Adrenal gland (tissue), 5 donors: Measurements from ENCODE around the gene TMEM204.

ENCODE experiments used
- CTCF ChIP-seq, 6 experiments: fragments of 450-650 bp in 4 of 6; fragments of 200-600 bp in 2 of 6; sonication (generic) in 1 of 6; IDR thresholded peaks; 1 replicate in 5 of 6; 2 replicates in 1 of 6; pipeline versions ENCODE4 v1.5.1 to v1.8.0; 2016 to 2021; ENCODE audit warnings: antibody characterized with exemption in 6 of 6, mild to moderate bottlenecking in 2 of 6, moderate library complexity in 1 of 6
- POLR2A ChIP-seq, 2 donors: fragments of 450-650 bp; IDR thresholded peaks; one replicate each; pipeline ENCODE4 v1.6.1; 2017; ENCODE audit warnings: antibody characterized with exemption in 2 of 2, mild to moderate bottlenecking in 2 of 2, moderate library complexity in 1 of 2
- donor health status: DM: no; HTN: no; CAD: no.

- TF ChIP-seq CTCF (IDR thresholded peaks at IDR 0.05) (no peak), POLR2A (IDR thresholded peaks at IDR 0.05) (no peak)
Observed at GRCh38 chr16:1592446-1592845, 59.0 kb downstream of the TMEM204 start.
